ENCODE measurements around the gene ACAT2.

Gene ACAT2

GRCh38 chr6:159742165-159742564, 19.7 kb upstream of the ACAT2 start:
- Histone ChIP-seq H3K4me1 (ENCODE audit: control insufficient read depth, insufficient read depth, low read length) (peaks cover 5% of the 10 kb centered on the region; the same call in 1 of the 2 replicates), H3K27ac (ENCODE audit: extremely low read depth, low read depth, low read length) (no peak overlapping the region), H3K36me3 (ENCODE audit: control insufficient read depth in 2 of 2, insufficient read depth in 1 of 2, low read length in 2 of 2) (peaks cover 55 to 97% of the 10 kb centered on the region in 2 experiments), H3K4me3 (ENCODE audit: low read depth, low read length) (no peak overlapping the region), H3K9me3 (ENCODE audit: control insufficient read depth, insufficient read depth, low read depth, low read length) (no peaks in the 10 kb centered on the region)
- ChIA-PET POLR2A (interaction anchor here (1.3 kb wide), 1 partner anchor 19 kb away, joined by 5 read pairs; the partner anchor contains the start of gene ACAT2), CTCF (interaction anchor here (1.8 kb wide), 1 partner anchor 50 kb away, joined by 7 read pairs; no protein-coding TSS in a partner anchor)
- TF ChIP-seq FEZF1 (tag by site-specific recombination; IDR thresholded peaks at IDR 0.05), result no peak
- no peak for TF ChIP-seq ZNF394 (tag by site-specific recombination; IDR thresholded peaks at IDR 0.05; ENCODE audit: borderline replicate concordance)
- TF ChIP-seq ZNF221 (tag by site-specific recombination; IDR thresholded peaks at IDR 0.05; ENCODE audit: borderline replicate concordance), result no peak
- no peak for TF ChIP-seq ZNF184 (tag by site-specific recombination; IDR thresholded peaks at IDR 0.05)
- no peak for TF ChIP-seq ZNF155 (tag by site-specific recombination; IDR thresholded peaks at IDR 0.05)
- no peak for TF ChIP-seq ZNF10 (tag by site-specific recombination; IDR thresholded peaks at IDR 0.05)
- TF ChIP-seq GLI2 (tag by site-specific recombination; IDR thresholded peaks at IDR 0.05; ENCODE audit: borderline replicate concordance, low read depth), result no peak
- TF ChIP-seq GLI4 (tag by site-specific recombination; IDR thresholded peaks at IDR 0.05), result no peak
- no peak for TF ChIP-seq ZNF530 (tag by site-specific recombination; IDR thresholded peaks at IDR 0.05; ENCODE audit: low read depth)
- no peak for TF ChIP-seq GLIS1 (tag by site-specific recombination; IDR thresholded peaks at IDR 0.05)
- TF ChIP-seq ZNF266 (tag by site-specific recombination; IDR thresholded peaks at IDR 0.05; ENCODE audit: low read depth), result no peak
- no peak for TF ChIP-seq ZNF747 (tag by site-specific recombination; IDR thresholded peaks at IDR 0.05)
- no peak for TF ChIP-seq ZNF670 (tag by site-specific recombination; IDR thresholded peaks at IDR 0.05; ENCODE audit: low read depth)
- TF ChIP-seq WT1 (tag by site-specific recombination; IDR thresholded peaks at IDR 0.05), result no peak
- TF ChIP-seq MZF1 (tag by site-specific recombination; IDR thresholded peaks at IDR 0.05; ENCODE audit: borderline replicate concordance), result no peak
- TF ChIP-seq BCL11A (tag by site-specific recombination; IDR thresholded peaks at IDR 0.05; ENCODE audit: low read depth), result no peak
- no peak for TF ChIP-seq ZNF148 (tag by site-specific recombination; IDR thresholded peaks at IDR 0.05; ENCODE audit: borderline replicate concordance)
- TF ChIP-seq KLF17 (tag by site-specific recombination; IDR thresholded peaks at IDR 0.05), result no peak

- Histone ChIP-seq H3K4me3 (ENCODE audit: low read depth, low read length) (no peak overlapping the region), H3K36me3 (ENCODE audit: control insufficient read depth in 2 of 2, insufficient read depth in 1 of 2, low read length in 2 of 2) (peaks cover 55 to 99% of the 10 kb centered on the region in 2 experiments), H3K4me1 (ENCODE audit: control insufficient read depth, insufficient read depth, low read length) (no peaks in the 10 kb centered on the region), H3K27ac (ENCODE audit: extremely low read depth, low read depth, low read length) (no peak overlapping the region), H3K9me3 (ENCODE audit: control insufficient read depth, insufficient read depth, low read depth, low read length) (no peaks in the 10 kb centered on the region)
- TF ChIP-seq ZBTB1 (tag by site-specific recombination; IDR thresholded peaks at IDR 0.05), result no peak
- no peak for TF ChIP-seq ZNF501 (tag by site-specific recombination; IDR thresholded peaks at IDR 0.05)
- TF ChIP-seq ZNF398 (tag by site-specific recombination; IDR thresholded peaks at IDR 0.05), result no peak
- TF ChIP-seq ZNF433 (tag by site-specific recombination; IDR thresholded peaks at IDR 0.05; ENCODE audit: low read depth), result no peak
- no peak for TF ChIP-seq ZNF354C (tag by site-specific recombination; IDR thresholded peaks at IDR 0.05; ENCODE audit: borderline replicate concordance, low read depth)
- TF ChIP-seq ZNF514 (tag by site-specific recombination; IDR thresholded peaks at IDR 0.05), result no peak
- no peak for TF ChIP-seq ZNF596 (tag by site-specific recombination; IDR thresholded peaks at IDR 0.05)
- TF ChIP-seq OVOL3 (tag by site-specific recombination; IDR thresholded peaks at IDR 0.05), result no peak
- no peak for TF ChIP-seq ZBTB49 (tag by site-specific recombination; IDR thresholded peaks at IDR 0.05; ENCODE audit: low read depth)
- POLR2A ChIA-PET, result no interaction called here
- CTCF ChIA-PET, result no interaction called here
These were observed 16.8 kb upstream of the ACAT2 start for GRCh38 chr6:159745081-159745480.
